ENCODE results near the gene ITSN1.

ITSN1 gene

DNA sequence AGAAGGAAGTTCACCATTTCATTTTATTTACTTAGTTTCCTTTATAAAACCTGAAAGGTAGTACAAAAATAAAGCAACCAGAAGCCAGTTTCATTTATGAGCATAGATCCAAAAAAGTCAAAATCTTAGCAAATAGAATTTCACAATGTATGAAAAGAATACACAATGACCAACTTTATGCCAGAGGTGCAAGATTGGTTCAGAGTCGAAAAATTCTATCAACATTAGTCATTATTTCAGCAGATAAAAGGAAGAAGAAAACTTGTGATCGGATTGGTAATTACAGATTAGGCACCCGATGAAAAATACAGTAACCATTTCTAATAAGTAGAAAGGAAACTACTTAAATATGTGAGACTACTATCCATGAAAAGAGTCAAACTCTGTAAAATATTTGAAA lies 89.1 kb downstream of the ITSN1 start:
- DNase-seq (ENCODE audit: low spot score), result peak; percentile 23

DNA sequence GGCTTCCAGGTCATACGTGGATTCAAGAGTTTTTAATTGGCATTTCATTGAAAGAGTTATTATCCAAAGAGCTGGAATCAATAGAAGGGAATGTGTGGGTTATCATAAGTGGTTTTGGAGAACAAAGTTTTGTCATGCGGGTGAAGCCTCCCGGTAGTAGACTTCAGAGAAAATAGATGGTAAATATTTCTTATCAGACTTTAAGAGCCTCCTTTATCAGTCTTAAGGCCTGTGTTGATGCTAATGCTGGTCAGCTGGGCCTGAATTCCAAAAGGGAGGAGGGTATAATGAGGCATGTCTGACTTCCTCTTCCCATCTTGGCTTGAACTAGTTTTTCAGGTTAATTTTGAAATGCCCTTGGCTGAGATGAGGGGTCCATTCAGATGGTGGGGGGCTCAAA lies 89.7 kb downstream of the ITSN1 start:
- DNase-seq (ENCODE audit: low spot score), result no peak

DNA sequence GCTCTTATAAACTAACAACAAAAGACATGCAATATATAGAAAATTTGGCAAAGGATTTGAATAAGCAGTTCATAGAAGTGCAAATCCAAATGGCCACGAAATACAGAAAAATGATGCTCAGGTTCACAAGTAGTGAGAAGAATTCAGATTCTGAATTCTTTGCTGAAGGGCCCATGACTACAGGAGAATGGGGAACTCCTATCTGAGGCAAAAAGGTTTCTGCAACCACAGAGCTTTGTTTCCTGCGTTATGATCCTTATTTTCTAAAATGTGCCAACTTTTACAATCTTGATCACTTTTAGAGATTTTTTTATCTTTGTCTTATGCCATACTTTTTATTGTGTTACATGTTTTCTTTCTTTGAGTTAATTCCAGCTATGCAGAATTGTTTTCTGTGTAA lies 91.3 kb downstream of the ITSN1 start:
- no peak for DNase-seq (ENCODE audit: low spot score)

DNA sequence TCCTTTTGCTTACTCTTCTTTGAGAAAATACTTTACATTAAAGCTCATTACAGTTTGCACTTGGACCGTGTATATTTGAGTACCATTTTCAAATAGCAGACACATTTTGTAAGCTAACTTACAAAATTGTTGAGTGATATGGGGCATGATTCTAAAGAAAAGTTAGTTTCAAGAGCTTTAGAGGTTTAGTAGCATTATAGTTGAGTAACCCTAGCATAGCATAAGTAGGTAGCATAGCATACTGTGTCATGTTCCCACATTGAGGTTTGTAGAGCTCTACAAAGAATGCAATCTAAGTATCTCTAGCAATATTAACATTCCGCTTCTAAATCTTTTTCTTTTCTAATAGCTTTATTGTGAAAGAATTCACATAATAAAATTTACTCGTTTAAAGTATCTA lies 92.0 kb downstream of the ITSN1 start:
- DNase-seq (ENCODE audit: low spot score), result no peak

DNA sequence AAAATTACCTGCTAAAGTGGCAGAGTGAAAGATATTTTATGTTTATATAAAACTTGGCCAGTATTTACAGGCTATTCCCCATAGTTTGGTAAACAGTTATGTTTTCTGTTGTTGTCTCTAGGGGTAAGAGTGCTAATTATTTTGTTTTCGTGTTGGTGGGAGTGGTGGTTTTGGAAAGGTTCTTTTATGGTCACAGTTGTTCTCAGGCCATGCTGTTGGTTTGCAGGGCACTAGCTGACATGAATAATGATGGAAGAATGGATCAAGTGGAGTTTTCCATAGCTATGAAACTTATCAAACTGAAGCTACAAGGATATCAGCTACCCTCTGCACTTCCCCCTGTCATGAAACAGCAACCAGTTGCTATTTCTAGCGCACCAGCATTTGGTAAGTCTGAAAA lies 92.5 kb downstream of the ITSN1 start:
- no peak for DNase-seq (ENCODE audit: low spot score)

DNA sequence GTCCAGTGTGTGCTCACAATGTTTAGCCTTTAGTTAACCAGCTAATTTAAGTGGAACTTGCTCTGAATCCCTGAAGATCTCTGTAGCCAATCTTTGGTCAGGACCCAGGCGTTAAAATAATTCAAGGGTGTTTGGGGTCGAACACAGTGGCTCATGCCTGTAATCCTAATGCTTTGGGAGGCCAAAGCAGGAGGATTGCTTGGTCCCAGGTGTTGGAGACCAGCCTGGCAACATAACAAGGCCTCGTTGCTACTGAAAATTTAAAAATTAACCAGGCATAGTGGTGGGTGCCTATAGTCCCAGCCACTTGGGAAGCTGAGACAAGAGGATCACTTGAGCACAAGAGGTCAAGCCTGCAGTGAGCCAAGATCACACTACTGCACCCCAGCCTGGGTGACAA lies 94.3 kb downstream of the ITSN1 start:
- no peak for DNase-seq (ENCODE audit: low spot score)

DNA sequence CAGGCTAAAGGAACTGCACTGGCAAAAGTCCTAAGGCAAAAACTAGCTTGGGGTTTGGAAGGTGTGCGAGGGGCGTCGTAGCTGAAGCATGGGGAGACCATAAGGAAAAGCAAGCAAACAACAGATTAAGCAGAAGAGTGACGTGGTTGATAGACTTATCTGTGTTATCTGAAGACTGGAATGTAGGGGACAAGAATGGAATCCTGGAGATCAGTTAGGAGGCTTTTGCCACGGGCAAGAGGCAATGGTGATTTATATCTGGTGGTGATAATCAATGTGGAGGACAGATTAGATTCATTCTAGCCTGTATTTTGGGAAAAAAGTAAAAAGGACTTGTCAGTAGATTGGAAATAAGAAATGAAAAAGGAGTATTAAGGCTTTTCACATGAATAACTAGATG lies 97.4 kb downstream of the ITSN1 start:
- DNase-seq (ENCODE audit: low spot score), result no peak

DNA sequence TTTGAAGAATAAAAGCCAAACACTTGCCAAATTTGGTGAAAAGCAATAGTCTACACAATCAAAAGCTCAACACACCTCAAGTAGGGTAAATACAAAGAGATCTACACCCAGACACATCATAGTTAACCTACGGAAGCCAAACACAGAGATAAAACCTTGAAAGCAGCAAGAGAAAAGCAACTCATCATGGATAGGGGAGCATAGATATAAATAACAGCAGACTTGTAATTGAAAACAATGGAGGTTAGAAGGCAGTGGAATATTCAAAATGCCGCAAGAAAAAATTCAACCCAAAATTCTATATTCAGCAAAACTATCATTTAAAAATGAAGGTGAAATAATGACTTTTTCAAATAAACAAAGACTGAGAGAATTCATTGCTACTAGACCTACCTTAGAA lies 105.1 kb downstream of the ITSN1 start:
- DNase-seq (ENCODE audit: low spot score), result no peak

DNA sequence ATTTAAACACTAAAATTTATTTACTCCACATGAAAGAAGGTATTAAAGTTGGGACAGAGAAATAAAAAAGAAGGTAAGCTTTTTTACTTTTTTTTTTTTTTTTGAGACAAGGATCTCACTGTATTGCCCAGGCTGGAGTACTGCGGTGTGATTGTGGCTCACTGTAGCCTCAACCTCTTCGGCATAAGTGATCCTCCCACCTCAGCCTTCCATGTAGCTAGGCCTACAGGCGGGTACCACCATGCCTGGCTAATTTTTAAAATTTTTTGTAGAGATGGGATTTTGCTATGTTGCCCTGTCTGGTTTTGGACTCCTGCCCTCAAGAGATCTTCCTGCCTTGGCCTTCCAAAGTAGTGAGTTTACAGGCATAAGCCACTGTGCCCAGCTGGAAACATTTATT lies 106.6 kb downstream of the ITSN1 start:
- DNase-seq (ENCODE audit: low spot score), result no peak

DNA sequence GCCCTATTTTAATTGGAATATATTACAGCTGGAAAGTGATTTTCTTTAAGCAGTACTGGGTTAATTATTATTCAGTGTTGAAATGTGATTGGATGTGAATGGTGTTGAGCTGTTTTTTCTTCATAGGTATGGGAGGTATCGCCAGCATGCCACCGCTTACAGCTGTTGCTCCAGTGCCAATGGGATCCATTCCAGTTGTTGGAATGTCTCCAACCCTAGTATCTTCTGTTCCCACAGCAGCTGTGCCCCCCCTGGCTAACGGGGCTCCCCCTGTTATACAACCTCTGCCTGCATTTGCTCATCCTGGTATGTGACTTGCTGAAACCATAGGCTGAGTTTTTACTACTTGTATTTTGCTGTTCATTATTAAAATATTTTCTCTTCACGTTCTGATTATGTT lies 107.7 kb downstream of the ITSN1 start:
- no peak for DNase-seq (ENCODE audit: low spot score)

DNA sequence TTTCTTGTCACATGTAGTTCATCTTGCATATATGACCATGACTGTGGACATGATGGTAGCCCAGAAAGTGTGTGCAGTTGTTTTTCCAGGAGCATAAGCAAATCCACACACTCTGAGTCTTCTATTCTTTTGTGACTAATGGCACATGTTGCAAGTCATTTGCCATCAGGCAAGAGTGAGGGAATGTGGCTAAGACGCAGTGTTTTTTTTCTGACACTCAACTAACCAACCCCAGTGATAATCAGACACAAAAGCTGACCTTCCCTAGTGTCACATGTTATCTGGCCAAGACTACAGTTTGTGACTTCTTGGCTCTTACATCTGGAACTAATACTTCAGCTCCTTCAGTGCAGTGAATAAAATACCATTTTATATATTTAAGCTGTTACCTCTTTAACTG lies 108.8 kb downstream of the ITSN1 start:
- no peak for DNase-seq (ENCODE audit: low spot score)

DNA sequence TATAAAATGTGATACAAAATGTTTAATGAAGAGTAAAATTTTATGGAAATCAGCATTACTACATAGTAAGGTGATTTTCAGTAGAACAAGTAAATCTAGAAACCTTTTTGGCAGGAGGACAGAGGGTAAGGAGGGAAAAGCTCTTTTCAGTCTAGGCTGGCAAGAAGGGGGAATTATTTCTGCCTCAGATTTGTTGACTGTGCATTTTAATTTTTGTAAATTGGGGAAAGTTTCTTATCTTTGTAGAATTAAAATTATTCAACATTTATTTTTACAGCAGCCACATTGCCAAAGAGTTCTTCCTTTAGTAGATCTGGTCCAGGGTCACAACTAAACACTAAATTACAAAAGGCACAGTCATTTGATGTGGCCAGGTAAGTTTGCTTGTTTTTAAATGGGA lies 109.2 kb downstream of the ITSN1 start:
- no peak for DNase-seq (ENCODE audit: low spot score)

DNA sequence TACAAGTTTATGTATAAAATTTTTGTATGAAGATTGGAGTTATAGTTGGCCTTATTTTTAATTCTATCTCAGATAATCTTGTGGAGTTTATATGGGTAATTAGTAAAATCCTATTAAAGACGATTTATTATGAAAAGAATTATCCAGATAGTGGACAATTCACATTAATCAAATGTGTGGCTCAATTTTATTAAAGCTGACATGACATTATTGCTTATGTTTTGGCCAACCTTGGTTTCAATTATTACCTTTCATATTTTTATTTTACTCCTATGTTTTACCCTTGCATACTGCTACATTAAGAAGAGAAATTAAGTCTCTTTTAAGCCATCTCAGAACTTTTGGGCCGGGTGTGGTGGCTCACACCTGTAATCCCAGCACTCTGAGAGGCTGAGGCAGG lies 110.0 kb downstream of the ITSN1 start:
- no peak for DNase-seq (ENCODE audit: low spot score)

DNA sequence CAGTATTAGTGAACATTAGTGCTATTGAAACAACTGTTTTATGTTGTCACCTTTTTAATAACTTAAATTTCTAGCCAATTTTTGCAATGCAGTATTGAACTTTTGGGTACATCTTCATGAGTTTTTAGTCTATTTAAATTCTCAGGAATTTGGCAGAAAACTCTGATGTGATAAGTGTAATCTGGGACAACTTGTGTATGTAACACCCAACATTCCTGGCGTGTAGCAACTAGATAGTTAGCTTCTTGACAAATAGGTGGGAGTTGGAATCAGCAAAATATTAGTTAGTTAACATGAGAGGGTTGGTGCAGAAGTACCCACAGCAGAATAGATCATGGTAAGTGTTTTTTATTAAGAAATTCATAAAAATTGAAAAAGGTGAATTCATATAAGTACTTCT lies 111.6 kb downstream of the ITSN1 start:
- no peak for DNase-seq (ENCODE audit: low spot score)

DNA sequence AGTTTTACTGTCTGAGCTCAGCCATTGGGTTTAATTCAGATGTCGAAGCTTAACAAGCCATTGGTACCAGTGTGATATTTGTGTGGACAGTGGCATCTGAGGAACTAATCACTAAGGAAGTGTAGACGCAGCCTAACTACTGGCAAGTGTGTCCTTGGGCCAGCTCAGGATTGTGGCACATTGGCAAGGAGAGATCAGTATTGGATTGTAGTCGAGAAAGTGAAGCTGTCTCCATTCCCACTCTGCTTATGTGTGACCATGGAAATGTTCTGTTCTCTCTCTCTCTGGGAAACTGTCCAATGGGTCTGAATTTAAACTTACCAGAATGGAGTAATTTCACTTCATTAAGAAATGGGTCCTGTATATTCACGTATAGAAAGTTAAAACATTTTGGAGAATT lies 112.2 kb downstream of the ITSN1 start:
- no peak for DNase-seq (ENCODE audit: low spot score)

DNA sequence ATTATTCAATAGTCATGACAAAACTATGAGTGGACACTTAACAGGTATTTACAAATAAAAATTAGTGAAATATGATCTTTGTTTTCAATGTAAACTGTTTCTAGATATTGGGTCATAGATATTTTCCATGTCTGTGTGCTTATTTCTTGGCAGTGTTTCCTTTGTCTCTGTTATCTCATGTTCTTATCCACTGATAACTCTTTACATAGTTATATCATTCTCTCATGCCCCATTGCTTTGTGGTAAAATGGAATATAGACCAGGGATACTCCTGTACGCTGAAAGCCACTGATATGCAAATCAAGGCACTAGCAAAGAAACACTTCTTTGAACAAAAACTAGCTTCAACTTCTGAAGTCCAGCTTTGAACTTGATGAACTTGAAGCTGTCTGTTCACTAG lies 113.1 kb downstream of the ITSN1 start:
- DNase-seq (ENCODE audit: low spot score), result no peak

DNA sequence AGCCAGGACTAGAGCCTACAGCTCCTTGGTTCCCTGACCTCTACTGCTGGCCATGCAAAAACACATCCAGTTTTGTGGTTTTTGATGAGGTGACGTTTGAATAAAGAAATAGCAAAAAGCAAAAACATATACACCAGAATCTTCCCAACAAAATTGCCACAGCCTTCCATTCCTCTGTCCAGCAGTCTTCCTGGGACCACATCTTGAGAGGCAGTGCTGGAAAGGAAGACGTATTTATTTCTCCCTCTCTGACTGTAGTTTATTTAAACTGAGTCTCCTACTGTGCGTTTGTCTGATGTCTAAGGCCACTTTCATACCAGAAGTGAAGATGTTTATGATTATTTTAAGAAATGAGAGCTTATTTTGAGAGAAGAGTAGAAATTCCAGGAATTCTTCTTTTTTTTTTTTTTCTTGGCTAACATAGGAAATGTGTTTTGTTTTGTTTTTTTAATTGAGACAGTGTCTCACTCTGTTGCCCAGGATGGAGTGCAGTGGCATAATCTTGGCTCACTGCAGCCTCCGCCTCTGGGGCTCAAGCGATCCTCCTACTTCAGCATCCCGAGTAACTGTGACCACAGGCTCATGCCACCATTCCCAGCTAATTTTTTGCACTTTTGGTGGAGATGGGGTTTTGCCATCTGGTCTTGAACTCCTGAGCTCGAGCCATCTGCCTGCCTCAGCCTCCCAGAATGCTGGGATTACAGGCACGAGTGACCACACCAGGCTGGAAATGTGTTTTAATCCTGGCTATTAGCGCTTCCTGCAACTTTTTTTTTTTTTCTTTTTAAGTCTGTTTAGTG lies 118.5 kb downstream of the ITSN1 start:
- no peak for DNase-seq (ENCODE audit: low spot score)

DNA sequence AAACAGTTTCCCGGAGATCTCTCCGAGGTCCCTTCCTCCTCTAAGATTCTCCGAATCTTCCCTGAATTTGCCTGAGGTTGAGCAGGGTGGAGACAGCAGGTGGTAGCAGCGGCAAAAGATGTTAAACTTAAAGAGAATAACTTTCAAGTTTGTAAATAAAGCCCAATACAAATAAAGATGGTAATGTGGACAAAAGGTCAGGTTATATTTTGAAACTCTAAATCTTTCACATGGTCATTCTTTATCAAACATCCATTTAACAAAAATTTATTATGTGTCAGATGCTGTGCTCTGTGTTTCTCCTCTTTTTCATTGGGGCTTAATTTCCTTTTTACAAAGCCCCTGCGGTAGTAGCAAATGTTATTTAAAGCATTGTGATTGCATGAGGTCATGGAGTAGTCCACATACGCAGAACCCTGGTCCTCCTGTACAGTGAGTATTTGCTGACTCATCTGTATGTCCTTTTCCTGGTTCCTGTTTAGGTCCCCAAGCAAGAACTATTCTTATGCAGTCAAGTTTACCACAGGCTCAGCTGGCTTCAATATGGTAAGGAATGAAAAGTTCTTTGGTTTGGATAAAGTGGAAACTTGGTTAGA lies 119.2 kb downstream of the ITSN1 start:
- DNase-seq (ENCODE audit: low spot score), result no peak

DNA sequence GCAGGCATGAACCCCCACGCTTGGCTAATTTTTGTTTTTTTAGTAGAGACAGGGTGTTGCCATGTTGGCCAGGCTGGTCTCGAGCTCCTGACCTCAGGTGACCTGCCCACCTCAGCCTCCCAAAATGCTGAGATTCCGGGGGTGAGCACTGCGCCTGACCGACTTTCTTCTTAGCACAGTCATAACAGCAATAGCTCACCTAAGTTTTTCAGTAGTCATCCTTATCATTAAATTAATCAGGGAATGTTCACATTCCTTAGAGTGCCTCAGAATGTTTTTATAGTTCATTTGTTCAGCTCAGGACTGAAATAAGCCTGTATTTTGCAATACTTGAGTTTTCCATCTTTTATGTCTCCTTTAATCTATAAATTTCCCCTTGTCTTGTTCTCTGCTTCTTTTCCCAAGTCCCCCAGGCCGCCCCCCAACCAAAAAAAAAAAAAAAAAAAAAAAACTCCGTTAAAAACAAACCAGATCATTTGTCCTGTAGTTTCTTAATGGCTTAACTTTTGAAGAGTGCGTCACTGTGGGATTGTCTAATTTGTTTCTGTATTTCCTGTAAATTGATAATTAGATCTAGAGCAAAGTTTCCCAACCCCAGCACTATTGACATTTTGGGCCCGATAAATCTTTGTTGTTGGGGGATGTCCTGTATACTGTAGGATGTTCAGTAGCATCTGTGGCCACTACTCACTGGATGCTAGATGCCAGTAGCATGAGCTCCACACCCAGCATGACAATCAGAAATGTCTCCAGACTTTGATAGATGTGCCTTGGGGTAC lies 120.7 kb downstream of the ITSN1 start:
- no peak for DNase-seq (ENCODE audit: low spot score)

DNA sequence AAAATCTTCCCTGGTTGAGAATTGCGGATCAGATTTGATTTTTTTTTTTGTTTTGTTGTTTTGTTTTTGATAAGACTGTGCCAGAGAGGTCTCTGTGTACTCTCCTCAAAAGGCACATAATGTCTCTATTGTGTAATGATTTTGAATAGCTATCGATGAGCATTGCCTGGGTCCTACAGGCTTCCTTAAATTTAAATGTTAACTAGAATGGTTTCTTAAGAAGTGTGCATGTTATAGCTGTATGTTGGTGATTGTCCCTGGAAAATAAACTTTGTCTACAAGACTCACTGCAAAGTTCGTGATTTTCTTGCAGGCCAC lies 121.2 kb downstream of the ITSN1 start:
- no peak for DNase-seq (ENCODE audit: low spot score)

DNA sequence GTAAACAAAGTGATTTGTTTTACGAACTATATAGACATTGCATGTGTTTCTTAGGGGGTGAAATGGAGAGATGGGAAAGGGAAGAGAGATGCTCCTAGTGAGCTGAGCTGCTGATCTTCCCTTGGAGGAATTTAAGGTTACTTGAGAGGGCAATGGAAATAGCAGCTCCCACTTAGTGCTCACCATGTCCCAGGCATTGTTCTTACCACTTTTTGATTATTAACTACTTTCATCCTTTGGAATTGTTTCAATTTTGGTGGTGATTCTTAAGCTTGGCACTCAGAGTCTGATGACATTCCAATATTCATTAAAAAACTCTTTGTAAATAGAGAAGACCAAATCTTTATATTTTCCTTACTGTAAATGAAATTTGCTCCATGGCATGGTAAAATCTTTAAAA lies 124.9 kb downstream of the ITSN1 start:
- no peak for DNase-seq (ENCODE audit: low spot score)

DNA sequence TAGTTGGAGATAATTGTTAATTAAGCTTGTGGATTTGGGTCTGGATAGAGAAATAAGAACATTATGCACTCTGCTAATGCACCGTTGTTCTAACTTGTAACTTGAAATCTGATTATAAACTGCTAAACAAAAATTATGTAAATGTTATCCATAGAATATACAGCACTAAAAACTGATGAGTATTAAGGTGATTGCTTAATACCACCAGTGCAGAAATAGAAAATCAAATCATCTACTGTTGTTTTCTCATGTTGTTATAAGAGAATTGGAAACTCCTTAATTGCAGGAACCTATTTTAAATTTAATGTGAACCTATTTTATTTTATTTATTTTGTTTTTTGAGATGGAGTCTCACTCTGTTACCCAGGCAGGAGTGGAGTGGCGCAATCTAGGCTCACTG lies 125.7 kb downstream of the ITSN1 start:
- no peak for DNase-seq (ENCODE audit: low spot score)

DNA sequence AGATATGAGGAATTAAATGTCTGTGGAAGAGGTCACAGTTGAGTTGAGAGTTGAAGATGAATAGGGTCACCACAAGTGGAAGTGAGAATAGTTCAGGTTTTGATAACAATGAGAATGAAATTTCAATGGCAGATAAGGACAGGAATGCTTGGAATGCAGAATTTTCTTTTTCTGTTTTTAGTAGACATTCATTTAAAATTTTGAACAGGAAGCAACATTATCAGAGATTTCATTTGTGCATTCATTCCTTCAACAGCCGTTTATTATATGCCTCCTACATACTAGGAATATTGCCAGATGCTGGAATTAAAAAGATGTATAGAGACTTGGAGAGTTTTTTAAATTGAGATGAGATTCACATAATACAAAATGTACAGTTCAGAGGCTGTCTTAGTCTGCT lies 126.8 kb downstream of the ITSN1 start:
- DNase-seq (ENCODE audit: low spot score), result peak; percentile 40

DNA sequence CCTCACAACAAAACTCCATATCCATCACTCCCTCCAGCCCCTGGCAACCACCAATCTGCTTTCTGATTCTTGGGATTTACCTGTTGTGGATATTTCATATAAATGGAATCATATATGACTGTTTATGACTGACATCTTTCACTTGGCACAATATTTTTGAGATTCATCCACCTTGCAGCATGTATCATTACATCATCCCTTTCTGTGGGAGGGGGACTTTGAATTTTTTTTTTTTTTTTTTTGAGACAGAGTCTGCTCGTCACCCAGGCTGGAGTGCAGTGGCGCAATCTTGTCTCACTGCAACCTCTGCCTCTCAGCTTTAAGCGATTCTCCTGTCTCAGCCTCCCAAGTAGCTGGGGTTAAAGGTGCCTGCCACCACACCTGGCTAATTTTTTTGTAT lies 128.2 kb downstream of the ITSN1 start:
- DNase-seq (ENCODE audit: low spot score), result no peak

Measured in COLO829 (cell line).